Cardiac fibroblast (primary cell): ENCODE data around the gene OR2A5.
A peak's percentile ranks its signal among the peaks of the same experiment; 100 is the strongest.
"Not testable (repeated sequence)": the region's sequence is repeated elsewhere in the genome, so short reads cannot be mapped to it uniquely, and the experiment has no call there.

Experiments used
- DNase-seq, 2 donors: peaks; one replicate each; pipeline versions ENCODE4 v3.0.0 to v3.0.0-alpha.2; 2010; ENCODE audit warnings: low read depth in 2 of 2
- H3K4me3 ChIP-seq, 2 donors: replicated peaks in 1 of 2; 1 replicate in 1 of 2; 2 replicates in 1 of 2; pipeline ENCODE4 v1.5.1; 2011; ENCODE audit warnings: low read depth in 2 of 2, low read length in 2 of 2, mild to moderate bottlenecking in 2 of 2, moderate library complexity in 1 of 2
- TF ChIP-seq, protein P1 (sequence below): IDR thresholded peaks from one replicate; pipeline ENCODE4 v1.5.1; 2011; ENCODE audit warnings: low read depth, mild to moderate bottlenecking, low read length, inconsistent platforms

OR2A5 gene

DNA sequence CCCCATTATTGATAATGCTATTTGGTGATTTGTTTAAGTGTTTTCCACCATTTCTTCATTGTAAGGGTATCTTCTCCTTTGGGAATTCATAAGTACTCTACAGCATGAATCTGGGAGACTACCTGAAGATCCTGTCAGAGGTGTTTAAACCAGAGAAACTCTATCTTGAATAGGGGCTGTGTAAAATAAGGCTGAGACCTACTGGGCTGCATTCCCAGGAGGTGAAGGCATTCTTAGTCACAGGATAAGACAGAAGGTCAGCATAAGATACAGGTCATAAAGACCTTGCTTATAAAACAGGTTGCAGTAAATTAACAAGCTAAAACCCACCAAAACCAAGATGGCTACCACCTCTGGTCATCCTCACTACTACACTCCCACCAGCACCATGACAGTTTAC, 13.4 kb upstream of the OR2A5 start:
- DNase-seq, result no peak
- no peak overlapping the region for H3K4me3 ChIP-seq
- TF ChIP-seq, protein P1, sequence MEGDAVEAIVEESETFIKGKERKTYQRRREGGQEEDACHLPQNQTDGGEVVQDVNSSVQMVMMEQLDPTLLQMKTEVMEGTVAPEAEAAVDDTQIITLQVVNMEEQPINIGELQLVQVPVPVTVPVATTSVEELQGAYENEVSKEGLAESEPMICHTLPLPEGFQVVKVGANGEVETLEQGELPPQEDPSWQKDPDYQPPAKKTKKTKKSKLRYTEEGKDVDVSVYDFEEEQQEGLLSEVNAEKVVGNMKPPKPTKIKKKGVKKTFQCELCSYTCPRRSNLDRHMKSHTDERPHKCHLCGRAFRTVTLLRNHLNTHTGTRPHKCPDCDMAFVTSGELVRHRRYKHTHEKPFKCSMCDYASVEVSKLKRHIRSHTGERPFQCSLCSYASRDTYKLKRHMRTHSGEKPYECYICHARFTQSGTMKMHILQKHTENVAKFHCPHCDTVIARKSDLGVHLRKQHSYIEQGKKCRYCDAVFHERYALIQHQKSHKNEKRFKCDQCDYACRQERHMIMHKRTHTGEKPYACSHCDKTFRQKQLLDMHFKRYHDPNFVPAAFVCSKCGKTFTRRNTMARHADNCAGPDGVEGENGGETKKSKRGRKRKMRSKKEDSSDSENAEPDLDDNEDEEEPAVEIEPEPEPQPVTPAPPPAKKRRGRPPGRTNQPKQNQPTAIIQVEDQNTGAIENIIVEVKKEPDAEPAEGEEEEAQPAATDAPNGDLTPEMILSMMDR, result no peak

DNA sequence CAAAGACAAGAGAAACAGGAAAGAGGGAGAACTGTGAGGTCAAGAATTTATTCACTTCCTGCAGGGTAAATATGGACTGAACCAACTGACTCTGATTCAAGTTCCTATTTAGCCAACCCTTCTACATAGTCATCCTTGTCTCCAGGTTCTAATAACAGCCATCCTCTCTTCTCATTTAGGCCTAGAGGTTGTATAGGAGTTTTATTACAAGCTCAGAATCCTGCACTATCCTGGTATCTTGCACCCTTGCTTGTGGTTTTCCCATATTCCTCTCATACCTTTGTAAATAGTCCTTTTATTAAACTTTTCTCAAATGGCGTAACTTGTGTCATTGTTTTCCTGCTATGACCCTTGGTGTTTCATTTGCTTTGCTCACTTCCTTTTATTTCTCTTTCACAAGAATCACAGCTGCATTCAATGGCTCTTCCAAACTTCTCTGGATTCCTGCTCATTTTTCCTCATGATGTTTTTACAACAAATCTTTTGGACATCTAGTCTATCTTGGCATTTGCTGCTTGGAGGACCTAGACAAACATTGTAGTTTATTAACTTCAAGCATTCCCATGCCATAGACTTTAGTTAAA, 12.4 kb upstream of the OR2A5 start:
- DNase-seq, result peak; percentile 27 to 59
- TF ChIP-seq, protein P1, result no peak
- H3K4me3 ChIP-seq, result no peak overlapping the region

DNA sequence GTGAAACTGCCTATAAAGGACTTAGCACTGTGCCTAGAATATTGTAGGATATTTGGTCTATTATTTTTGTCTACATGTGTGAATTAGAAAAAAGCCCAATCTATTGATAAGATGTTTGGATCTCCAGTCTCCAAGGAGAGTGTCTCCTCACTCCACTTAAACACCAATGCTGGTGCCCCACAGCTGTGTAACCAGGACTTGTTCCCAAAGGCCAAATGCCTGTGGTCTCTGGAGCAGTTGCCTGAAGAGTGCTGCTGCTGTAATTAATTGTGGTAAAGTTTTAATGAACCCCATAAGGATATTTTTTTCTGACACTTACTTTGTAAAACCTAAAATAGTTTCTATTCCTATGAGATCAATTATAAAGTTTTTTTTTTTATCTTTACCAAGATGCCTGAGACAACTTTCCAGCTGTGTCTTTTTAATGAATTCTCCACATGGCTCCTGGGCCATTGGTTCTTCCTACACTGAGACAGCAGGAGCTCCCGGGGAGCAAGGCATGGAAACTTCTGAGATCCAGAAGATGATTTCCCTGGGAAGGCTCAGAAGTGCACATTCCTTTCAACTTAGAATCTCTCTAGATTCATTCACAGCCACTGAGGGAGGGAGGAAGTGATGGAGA, 11.2 kb upstream of the OR2A5 start:
- TF ChIP-seq, protein P1, result no peak
- no peak overlapping the region for H3K4me3 ChIP-seq
- DNase-seq, result no peak

DNA sequence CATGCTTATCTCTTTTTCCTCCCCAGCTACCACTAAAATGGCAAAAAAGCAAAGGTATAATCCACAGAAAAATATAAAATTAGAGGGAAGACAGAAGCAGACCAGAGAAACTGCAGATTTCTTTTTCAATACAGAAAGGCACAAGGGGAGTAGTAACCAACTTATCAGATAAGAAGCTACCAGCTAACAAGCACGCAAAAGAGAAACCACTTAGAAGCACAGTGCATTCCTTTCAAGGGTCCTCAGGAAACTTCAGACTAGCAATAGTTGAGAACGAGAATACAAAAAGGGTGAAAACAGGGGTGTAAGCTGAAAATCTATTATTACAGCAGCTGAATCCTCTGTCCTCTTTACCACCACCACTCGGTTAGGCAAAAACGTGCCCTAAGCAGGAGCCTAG, 9.9 kb upstream of the OR2A5 start:
- no peak for DNase-seq
- no peak overlapping the region for H3K4me3 ChIP-seq
- TF ChIP-seq, protein P1, result no peak

DNA sequence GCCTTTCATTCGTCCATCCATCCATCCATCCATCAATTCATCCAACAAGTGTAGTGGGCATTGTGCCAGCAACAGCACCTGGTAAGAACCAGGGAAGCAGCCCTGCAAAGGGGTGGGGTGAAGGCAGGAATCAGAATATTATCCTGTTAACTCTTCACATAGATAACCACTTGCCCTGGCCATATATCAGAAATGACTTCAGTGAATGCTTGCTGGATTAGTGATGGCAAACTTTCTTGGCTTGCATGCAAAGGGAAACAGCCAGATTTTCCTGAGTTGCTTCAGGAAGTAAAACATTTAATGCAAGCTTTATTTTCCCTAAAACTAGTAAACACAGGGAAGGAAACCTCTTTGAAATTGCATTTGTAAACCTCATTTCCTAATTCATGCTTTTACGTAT, 743 bp downstream of the OR2A5 start:
- DNase-seq, result no peak
- TF ChIP-seq, protein P1, result no peak
- H3K4me3 ChIP-seq, result no peak overlapping the region

DNA sequence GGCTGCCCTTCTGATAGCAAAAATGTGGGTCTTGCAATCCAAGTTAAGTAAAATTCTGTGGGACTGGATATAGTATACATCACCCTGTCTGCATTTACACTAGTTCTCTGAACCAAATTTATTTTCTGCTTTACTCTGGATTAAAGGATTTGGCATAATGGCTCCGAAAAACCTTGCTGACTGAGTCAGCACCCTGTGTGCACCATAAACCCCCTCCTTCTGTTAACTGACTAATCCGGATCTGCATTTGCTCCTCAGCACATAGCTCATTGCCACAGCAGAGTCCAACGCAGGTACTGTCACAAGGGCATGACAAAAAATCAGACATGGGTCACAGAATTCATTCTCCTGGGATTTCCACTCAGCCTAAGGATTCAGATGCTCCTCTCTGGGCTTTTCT, 1.3 kb downstream of the OR2A5 start:
- no peak overlapping the region for H3K4me3 ChIP-seq
- TF ChIP-seq, protein P1, result no peak
- DNase-seq, result no peak

DNA sequence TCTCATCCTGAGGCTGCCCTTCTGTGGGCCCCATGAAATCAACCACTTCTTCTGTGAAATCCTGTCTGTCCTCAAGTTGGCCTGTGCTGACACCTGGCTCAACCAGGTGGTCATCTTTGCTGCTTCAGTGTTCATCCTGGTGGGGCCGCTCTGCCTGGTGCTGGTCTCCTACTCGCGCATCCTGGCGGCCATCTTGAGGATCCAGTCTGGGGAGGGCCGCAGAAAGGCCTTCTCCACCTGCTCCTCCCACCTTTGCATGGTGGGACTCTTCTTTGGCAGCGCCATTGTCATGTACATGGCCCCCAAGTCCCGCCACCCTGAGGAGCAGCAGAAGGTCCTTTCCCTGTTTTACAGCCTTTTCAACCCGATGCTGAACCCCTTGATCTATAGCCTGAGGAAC, 2.1 kb downstream of the OR2A5 start:
- H3K4me3 ChIP-seq, DNase-seq: not testable (repeated sequence)
